ENCODE results near the gene COX20.
"Not testable (repeated sequence)": the region's sequence is repeated elsewhere in the genome, so short reads cannot be mapped to it uniquely, and the experiment has no call there.

COX20 gene

GRCh38 chr1:244792188-244792850, 43.1 kb upstream of the COX20 start:
- TF ChIP-seq CTCF (IDR thresholded peaks at IDR 0.05): no peak
- no peak overlapping the region for H3K4me3 ChIP-seq (ENCODE audit: low read depth in 1 of 2, low read length in 1 of 2)
- H3K27me3 ChIP-seq: peaks cover 8% of the 10 kb centered on the region
- H3K4me1 ChIP-seq (ENCODE audit: control insufficient read depth in 1 of 2, insufficient read depth in 1 of 2, low read depth in 1 of 2, low read length in 1 of 2): no peaks in the 10 kb centered on the region
- no peak overlapping the region for H3K27ac ChIP-seq
- H3K9me3 ChIP-seq: no peaks in the 10 kb centered on the region
- no peaks in the 10 kb centered on the region for H3K36me3 ChIP-seq

GRCh38 chr1:244794071-244794470, 41.4 kb upstream of the COX20 start:
- H3K4me1 ChIP-seq (ENCODE audit: control insufficient read depth in 1 of 2, insufficient read depth in 1 of 2, low read depth in 1 of 2, low read length in 1 of 2): no peaks in the 10 kb centered on the region
- no peaks in the 10 kb centered on the region for H3K36me3 ChIP-seq
- H3K9me3 ChIP-seq: no peaks in the 10 kb centered on the region
- H3K27ac ChIP-seq: no peak overlapping the region
- H3K27me3 ChIP-seq: peaks cover 2% of the 10 kb centered on the region
- TF ChIP-seq CTCF (IDR thresholded peaks at IDR 0.05): no peak
- no peak overlapping the region for H3K4me3 ChIP-seq (ENCODE audit: low read depth in 1 of 2, low read length in 1 of 2)

- H3K9me3 ChIP-seq; H3K36me3 ChIP-seq; H3K4me1 ChIP-seq (ENCODE audit: control insufficient read depth in 1 of 2, insufficient read depth in 1 of 2, low read depth in 1 of 2, low read length in 1 of 2); H3K4me3 ChIP-seq (ENCODE audit: low read depth in 1 of 2, low read length in 1 of 2); H3K27me3 ChIP-seq; H3K27ac ChIP-seq: not testable (repeated sequence)
Observed at GRCh38 chr1:244794516-244794915, 40.9 kb upstream of the COX20 start.

- Histone ChIP-seq H3K27ac (no peak overlapping the region), H3K27me3 (peaks cover 4% of the 10 kb centered on the region), H3K36me3 (no peaks in the 10 kb centered on the region), H3K4me3 (ENCODE audit: low read depth in 1 of 2, low read length in 1 of 2) (no peak overlapping the region), H3K9me3 (no peaks in the 10 kb centered on the region), H3K4me1 (ENCODE audit: control insufficient read depth in 1 of 2, insufficient read depth in 1 of 2, low read depth in 1 of 2, low read length in 1 of 2) (peaks cover 0 to 3% of the 10 kb centered on the region in 2 experiments)
- TF ChIP-seq CTCF (IDR thresholded peaks at IDR 0.05): peak; percentile 86
Observed at GRCh38 chr1:244796719-244797406, 38.6 kb upstream of the COX20 start.

- no peak for TF ChIP-seq CTCF (IDR thresholded peaks at IDR 0.05)
- no peak overlapping the region for H3K27ac ChIP-seq
- peaks cover 0 to 3% of the 10 kb centered on the region in 2 experiments for H3K4me1 ChIP-seq (ENCODE audit: control insufficient read depth in 1 of 2, insufficient read depth in 1 of 2, low read depth in 1 of 2, low read length in 1 of 2)
- H3K27me3 ChIP-seq: peaks cover 15% of the 10 kb centered on the region
- H3K4me3 ChIP-seq (ENCODE audit: low read depth in 1 of 2, low read length in 1 of 2): no peak overlapping the region
- no peaks in the 10 kb centered on the region for H3K9me3 ChIP-seq
- no peaks in the 10 kb centered on the region for H3K36me3 ChIP-seq
Observed at GRCh38 chr1:244800821-244801220, 34.6 kb upstream of the COX20 start.

- Histone ChIP-seq H3K4me3 (ENCODE audit: low read depth in 1 of 2, low read length in 1 of 2) (no peak overlapping the region), H3K27ac (no peak overlapping the region), H3K9me3 (no peaks in the 10 kb centered on the region), H3K27me3 (peaks cover 15% of the 10 kb centered on the region), H3K36me3 (no peaks in the 10 kb centered on the region), H3K4me1 (ENCODE audit: control insufficient read depth in 1 of 2, insufficient read depth in 1 of 2, low read depth in 1 of 2, low read length in 1 of 2) (peaks cover 0 to 3% of the 10 kb centered on the region in 2 experiments)
- no peak for TF ChIP-seq CTCF (IDR thresholded peaks at IDR 0.05)
Observed at GRCh38 chr1:244801246-244801645, 34.2 kb upstream of the COX20 start.

All from neutrophil (primary cell).